GOT3 (cell line): Measurements from ENCODE around the gene FES.
A peak's percentile ranks its signal among the peaks of the same experiment; 100 is the strongest.
"Not testable (repeated sequence)": the region's sequence is repeated elsewhere in the genome, so short reads cannot be mapped to it uniquely, and the experiment has no call there.

Experiments
- DNase-seq: peaks from one replicate; lab custom pipeline; 2025; ENCODE audit warnings: mixed read lengths; lab: John Stamatoyannopoulos, UW

The FES gene

DNA sequence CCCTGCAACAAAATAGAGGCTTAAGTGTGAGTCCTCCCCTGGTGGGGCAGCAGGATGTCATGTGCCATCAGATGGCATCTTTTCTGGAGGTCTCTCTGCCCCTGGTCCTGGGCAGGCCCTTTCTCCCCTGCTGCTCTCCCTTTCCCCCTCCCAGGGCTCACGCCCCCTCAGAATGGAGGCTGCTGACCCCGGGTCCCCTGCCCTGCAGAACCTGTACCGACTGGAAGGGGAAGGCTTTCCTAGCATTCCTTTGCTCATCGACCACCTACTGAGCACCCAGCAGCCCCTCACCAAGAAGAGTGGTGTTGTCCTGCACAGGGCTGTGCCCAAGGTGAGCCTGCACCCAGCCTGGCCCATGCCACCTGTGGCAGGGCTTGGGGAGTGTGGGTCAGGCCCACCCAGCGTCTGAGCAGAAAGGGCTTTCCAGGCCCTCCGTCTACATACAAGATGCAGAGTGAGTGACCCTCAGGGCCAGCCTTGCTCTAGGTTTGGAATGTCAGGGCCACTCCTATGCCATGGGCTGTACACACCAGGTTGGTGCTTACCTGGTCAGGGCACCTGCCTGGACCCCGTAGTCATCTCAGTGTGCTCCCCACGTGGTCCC, 7.1 kb downstream of the FES start:
- no peak for DNase-seq

DNA sequence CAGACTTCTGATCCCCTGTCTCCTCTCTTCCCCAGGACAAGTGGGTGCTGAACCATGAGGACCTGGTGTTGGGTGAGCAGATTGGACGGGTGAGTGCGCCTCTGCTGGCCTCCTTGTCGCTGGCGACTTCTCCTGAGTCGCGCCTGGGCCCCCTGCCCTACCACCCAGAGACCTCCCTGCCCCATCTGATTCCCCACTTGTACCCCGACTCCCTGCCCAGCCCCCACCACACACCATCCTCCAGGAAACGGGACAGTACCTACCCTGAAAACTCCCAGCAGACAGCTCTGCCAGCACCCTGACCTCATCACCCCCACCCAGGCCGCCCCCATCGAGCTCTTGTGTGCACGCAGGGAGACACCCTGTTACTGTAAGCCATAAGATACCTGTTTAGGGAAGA, 7.7 kb downstream of the FES start:
- no peak for DNase-seq

DNA sequence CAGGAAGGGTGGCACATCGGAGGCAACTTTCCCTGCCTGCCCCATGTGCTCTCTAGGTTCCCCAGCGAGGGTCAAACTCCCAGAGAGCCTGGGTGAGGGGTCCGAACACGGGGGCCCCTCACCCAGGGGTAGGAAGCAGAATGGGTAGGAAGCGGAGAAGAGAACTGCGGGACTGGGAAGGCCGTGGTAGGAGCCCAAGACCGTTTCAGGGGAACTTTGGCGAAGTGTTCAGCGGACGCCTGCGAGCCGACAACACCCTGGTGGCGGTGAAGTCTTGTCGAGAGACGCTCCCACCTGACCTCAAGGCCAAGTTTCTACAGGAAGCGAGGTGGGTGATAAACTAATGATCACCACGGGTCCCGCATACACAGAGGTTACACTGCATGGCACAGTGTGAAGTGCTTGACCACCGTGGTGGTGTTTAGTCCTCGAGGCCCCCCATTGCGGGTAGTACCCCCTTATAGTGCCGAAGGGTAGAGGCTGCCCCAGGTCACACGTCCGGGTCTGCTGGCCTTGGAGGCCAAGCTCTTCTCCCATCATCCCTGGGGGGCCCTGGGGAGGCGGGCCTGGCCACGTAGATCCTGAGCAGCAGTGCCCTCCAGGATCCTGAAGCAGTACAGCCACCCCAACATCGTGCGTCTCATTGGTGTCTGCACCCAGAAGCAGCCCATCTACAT, 8.3 kb downstream of the FES start:
- no peak for DNase-seq

DNA sequence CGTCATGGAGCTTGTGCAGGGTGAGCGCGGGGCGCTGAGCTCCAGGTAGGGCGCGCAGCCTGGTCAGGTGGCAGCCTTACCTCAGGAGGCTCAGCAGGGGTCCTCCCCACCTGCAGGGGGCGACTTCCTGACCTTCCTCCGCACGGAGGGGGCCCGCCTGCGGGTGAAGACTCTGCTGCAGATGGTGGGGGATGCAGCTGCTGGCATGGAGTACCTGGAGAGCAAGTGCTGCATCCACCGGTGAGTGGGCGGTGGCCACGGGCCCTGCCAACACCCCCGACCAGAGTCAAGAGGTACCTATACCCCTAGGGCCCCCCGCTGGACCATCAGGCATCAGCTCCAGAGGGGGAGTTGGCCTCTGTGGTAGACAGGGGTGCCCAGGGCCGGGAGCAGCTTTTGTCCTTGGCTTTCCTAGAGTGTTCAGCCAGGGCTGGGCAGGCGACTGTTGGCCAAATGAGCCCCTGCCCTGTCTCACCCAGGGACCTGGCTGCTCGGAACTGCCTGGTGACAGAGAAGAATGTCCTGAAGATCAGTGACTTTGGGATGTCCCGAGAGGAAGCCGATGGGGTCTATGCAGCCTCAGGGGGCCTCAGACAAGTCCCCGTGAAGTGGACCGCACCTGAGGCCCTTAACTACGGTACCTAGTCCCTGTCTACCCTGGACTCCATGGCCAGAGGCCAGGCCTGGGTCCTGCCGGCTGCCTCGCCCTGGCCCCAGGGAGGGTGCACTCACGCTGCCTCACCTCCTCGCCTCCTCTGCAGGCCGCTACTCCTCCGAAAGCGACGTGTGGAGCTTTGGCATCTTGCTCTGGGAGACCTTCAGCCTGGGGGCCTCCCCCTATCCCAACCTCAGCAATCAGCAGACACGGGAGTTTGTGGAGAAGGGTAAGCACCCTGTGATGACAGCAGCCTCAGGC, 9.1 kb downstream of the FES start:
- no peak for DNase-seq

DNA sequence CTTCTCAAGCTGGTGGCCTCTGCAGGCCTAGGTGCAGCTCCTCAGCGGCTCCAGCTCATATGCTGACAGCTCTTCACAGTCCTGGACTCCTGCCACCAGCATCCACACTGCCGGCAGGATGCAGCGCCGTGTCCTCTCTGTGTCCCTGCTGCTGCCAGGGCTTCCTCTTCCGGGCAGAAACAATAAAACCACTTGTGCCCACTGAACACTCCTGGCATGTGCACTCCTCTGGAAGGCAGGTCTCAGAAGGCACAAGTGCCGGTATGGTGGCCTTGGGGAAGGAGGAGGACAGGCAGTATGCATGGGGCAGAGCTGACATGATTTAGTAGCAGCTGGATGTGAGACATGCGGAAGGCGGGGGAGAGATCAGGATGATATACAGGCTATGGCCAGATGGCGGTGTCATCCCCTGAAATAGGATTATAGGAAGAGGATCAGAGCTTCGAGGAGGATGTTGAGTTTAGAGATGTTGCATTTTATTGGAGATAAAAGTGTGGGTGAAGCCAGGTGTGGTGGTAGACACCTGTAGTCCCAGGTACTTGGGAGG, 11.3 kb downstream of the FES start:
- no peak for DNase-seq

DNA sequence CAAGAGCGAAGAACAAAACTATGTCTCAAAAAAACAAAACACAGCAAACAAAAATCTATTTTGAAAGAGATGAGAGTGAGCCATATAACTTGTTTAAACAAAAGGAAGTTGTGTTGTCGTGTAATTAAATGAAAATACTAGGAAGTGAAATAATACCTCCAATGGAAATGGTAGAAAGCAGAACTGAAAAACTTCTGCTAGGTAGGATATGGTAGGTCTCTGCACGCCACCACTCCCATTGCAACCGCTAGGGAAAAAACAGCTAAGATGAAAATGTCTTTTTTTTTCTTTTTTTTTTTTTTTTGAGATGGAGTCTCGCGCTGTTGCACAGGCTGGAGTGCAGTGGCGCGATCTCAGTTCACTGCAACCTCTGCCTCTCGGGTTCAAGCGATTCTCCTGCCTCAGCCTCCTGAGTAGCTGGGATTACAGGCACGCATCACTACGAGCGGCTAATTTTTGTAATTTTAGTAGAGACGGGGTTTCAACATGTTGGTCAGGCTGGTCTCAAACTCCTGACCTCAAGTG, 12.9 kb downstream of the FES start:
- DNase-seq: not testable (repeated sequence)

DNA sequence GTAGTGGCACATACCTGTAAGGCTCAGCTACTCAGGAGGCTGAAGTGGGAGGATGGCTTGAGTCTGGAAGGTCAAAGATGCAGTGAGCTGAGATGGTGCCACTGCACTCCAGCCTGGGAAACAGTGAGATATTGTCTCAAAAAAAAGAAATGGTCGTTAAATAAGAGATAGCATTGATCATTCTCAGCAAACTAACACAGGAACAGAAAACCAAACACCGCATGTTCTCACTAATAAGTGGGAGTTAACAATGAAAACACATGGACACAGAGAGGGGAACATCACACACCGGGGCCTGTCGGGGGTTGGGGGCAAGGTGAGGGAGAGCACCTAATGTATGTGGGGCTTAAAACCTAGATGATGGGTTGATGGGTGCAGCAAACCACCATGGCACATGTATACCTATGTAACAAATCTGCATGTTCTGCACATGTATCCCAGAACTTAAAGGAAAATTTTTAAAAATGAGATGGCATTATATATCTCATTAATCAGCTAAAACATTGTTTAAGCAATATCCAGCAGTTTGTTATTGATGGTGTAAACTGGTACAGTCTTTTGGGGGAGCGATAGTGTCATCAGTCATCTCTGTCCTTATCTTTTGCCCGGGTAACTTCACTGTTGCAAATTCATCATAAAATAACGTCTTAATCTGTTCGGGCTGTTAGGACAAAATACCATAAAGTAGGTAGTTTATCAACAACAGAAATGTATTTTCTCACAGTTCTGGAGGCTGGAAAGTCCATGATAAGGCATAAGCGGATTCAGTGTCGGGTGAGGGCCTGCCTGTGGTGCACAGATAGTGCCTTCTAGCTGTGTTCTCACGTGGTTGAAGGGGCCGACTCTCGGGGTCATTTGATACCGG, 17.1 kb downstream of the FES start:
- no peak for DNase-seq

- DNase-seq: peak; percentile 55
These were observed 17.9 kb downstream of the FES start for GRCh38 chr15:90902040-90902839.

DNA sequence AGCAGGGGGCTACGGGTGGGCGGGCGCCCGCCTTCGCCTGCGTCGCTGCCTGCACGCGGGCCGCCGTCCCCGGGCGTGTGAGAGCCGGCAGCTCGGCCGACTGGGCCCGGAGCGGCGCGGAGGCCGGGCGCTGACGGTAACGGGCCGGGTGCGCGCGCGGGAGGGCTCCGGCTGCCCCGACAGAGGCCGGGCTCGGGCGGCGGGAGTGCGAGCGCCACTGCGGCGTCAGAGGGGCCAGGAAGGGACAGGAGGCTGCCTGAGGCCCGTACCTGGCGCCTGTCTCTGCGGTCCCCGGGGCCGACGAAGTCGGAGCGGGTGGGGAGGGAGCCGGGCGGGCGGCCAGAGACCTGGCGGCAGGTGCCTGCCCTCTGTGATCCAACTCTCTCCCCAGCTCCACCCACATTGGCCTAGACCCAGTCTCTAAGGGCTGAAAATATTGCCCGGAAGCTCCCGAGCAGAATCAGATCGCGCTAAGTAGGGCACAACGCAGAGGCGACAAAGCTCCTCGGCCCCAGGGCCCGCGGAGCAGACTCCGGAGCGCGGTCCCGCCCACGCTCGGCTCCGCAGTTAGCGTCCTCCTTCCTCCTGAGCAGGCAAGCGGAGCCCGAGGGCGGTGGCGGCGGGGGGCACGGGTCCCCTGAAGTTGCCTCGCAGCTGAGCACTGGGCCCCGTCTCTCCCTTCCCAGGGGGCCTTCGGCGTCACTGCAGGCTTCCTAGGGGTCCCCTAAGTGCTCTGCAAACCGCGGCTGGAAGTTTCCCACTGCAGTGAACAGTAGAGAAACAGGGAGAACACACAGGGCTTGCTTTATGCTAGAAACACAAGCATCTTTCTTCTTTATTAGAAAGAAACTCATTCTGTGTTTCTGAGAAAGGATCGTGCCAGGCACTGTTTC, 18.8 kb downstream of the FES start, which contains the start of gene MAN2A2:
MAN2A2 (plus strand) TSS at position 463 of the 893 bp plus-strand sequence. CDS start 906 bp downstream, outside the sequence.
- DNase-seq: no peak

- DNase-seq: no peak
These were observed 19.6 kb downstream of the FES start for GRCh38 chr15:90903733-90904536.

- no peak for DNase-seq
These were observed 20.4 kb downstream of the FES start for GRCh38 chr15:90904746-90905145.

DNA sequence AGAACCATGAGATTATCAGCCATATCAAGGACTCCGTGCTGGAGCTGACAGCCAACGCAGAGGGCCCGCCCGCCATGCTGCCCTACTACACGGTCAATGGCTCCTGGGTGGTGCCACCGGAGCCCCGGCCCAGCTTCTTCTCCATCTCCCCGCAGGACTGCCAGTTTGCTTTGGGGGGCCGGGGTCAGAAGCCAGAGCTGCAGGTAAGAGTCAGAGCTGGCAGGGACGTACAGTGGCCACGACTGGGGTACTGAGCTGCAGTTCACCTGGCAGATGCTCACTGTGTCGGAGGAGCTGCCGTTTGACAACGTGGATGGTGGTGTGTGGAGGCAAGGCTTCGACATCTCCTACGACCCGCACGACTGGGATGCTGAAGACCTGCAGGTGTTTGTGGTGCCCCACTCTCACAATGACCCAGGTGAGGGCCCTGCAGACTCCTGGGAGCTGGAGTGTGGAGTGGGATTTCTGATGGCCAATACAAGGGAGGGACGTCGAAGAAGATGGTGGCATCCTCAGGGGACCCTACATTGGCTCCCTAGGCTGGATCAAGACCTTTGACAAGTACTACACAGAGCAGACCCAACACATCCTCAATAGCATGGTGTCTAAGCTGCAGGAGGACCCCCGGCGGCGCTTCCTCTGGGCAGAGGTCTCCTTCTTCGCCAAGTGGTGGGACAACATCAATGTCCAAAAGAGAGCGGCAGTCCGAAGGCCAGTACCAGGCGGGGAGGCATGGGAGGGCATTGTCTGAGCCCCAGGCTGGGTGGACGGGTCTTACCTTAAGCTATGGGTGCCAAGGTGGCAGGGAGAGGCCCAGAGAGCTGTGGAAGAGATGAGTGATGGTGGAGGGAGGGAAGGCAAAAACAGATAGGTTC, 21.2 kb downstream of the FES start:
- no peak for DNase-seq

DNA sequence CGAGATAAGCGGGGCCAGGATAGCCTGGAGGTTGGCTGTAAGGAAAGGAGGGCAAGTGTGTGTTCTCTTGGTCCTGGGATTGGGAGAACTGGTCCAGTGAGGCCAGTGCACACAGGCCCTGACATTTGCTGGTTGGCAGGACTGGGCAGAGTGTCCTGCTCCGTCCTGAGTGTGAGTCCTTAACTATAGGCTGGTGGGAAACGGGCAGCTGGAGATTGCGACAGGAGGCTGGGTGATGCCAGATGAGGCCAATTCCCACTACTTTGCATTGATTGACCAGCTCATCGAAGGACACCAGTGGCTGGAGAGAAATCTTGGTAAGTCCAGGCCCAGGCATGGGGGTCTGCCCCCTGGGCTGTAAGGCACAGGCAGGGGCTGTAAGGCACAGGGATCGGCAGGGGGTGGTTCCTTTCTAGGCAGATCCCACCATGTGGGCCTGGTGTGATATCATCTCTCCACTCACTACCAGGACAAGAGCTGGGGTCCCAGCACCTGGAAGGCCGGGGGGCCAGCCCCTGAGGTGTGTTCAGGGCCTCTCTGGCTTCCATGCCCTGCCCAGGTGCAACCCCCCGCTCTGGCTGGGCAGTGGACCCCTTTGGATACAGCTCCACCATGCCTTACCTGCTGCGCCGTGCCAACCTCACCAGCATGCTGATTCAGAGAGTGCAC, 22.0 kb downstream of the FES start:
- DNase-seq: no peak

DNA sequence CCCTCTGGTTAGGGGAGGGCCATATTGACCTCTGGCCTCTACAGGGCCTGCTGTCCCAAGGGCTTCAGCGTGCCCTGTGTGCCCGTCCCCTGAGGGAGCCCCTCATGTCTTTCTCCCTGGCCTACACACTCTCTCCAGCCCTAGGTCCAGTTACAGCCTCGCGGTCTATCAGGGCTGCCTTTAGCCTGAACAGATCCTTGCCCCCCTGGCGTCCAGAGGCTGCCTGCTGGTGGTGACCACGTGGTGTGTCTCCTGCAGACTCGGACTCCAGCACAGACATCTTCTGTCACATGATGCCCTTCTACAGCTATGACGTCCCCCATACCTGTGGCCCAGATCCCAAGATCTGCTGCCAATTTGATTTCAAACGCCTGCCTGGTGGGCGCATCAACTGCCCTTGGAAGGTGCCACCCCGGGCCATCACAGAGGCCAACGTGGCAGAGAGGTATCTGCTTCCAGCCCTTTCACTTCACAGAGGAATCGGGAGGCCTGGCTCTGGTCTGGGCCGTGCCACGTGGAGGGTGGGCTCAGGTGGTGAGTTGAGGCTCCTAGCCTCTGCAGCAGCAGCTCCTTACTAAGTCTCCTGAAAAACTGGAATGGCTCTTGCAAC, 22.9 kb downstream of the FES start:
- no peak for DNase-seq

DNA sequence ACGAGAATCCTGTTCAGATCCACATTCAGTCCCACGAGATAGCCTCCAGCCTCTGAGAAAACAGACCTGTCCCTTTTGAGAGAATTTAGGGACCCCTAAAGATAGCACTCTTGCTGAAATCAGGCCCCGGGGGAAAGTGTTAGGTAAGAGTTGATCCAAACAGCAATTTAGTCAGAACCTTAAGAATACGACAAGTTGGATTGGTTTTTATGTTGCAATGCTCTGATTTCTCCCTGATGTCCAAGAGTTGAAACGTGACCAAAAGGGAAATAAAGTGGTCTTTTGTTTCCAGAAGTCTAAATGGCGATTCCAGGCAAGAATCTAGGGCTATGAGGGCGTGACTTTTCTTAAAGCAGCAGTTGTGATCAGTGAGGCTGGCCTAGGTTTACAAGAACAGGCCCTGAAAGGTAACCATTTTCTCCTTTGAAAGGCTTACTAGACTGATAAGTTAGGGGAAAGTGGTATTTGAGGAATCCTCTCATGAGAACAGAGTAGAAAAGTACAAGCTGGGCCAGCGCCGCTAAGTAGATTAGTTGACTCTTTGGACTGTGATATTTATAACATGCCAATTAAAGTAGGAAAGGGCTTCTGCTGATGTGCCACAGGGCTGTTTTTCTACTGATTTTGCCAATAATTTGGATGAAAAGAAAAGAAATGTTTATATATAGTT, 23.7 kb downstream of the FES start:
- DNase-seq: no peak

DNA sequence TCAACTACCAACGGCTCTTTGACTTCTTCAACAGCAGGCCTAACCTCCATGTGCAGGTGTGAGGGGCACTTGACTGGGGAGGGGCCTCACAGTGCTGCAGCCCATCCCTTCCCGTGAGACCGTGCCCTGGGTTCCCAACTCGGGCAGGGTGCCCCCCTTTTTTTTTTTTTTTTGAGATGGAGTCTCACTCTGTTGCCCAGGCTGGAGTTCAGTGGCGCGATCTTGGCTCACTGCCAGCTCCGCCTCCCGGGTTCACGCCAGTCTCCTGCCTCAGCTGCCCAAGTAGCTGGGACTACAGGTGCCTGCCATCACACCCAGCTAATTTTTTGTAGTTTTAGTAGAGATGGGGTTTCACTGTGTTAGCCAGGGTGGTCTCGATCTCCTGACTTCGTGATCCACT, 25.1 kb downstream of the FES start:
- DNase-seq: not testable (repeated sequence)
